ENCODE results near the gene WFIKKN1. TPM values are rescaled to one million over a fixed set of nuclear protein-coding genes. Genes with fewer than 3 reads are reported as not detected.

The WFIKKN1 gene
- total and polyA plus RNA-seq, 2 of the 4 experiments (the other 2 are of a cell fraction): 0.10 TPM; not detected in 1

DNA sequence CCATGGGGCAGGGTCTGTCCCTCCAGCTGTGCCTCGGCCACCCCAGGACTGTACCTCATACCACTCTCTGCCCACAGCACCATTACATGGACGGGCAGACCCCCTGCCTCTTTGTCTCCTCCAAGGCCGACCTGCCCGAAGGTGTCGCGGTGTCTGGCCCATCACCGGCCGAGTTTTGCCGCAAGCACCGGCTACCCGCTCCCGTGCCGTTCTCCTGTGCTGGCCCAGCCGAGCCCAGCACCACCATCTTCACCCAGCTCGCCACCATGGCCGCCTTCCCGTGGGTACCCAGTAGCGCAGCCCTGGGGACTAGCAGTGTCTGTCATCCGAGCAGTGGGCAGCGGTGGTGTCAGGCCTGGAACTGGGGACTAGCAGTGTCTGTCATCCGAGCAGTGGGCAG lies 42.1 kb downstream of the WFIKKN1 start:
- POLR2A ChIA-PET (ENCODE audit: unreplicated experiment): no interaction called here
- TF ChIP-seq, protein P1, sequence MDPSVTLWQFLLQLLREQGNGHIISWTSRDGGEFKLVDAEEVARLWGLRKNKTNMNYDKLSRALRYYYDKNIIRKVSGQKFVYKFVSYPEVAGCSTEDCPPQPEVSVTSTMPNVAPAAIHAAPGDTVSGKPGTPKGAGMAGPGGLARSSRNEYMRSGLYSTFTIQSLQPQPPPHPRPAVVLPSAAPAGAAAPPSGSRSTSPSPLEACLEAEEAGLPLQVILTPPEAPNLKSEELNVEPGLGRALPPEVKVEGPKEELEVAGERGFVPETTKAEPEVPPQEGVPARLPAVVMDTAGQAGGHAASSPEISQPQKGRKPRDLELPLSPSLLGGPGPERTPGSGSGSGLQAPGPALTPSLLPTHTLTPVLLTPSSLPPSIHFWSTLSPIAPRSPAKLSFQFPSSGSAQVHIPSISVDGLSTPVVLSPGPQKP (IDR thresholded peaks at IDR 0.05; ENCODE audit: borderline replicate concordance, low read depth, low read length): no peak
- TF ChIP-seq MXI1 (IDR thresholded peaks at IDR 0.05; ENCODE audit: borderline replicate concordance, low read depth, low read length) (no peak), MAFK (IDR thresholded peaks at IDR 0.05; ENCODE audit: low read depth, low read length) (no peak), CEBPB (IDR thresholded peaks at IDR 0.05; ENCODE audit: low read depth, low read length) (no peak)
- TF ChIP-seq, protein P2, sequence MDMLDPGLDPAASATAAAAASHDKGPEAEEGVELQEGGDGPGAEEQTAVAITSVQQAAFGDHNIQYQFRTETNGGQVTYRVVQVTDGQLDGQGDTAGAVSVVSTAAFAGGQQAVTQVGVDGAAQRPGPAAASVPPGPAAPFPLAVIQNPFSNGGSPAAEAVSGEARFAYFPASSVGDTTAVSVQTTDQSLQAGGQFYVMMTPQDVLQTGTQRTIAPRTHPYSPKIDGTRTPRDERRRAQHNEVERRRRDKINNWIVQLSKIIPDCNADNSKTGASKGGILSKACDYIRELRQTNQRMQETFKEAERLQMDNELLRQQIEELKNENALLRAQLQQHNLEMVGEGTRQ (IDR thresholded peaks at IDR 0.05; ENCODE audit: low read depth, low read length): no peak
- Histone ChIP-seq H3K9me3 (ENCODE audit: control insufficient read depth, insufficient read depth, low read length) (no peaks in the 10 kb centered on the region), H2AFZ (replicated peaks; ENCODE audit: low read length, poor library complexity) (no peak overlapping the region), H3K4me2 (ENCODE audit: low read depth, low read length) (no peak overlapping the region), H3K18ac (ENCODE audit: low read depth, low read length) (no peak overlapping the region), H3K79me1 (ENCODE audit: low read depth in 1 of 2, low read length in 2 of 2) (peaks cover 0 to 37% of the 10 kb centered on the region in 2 experiments; a peak in 1 of 4 replicates), H2BK20ac (ENCODE audit: low read depth, low read length) (no peak overlapping the region), H3K56ac (ENCODE audit: extremely low read depth, insufficient read depth, low read length) (no peak overlapping the region), H2BK5ac (ENCODE audit: low read depth, low read length, poor library complexity, severe bottlenecking) (no peak overlapping the region), H3K14ac (replicated peaks; ENCODE audit: low read depth, low read length) (no peak overlapping the region), H2BK15ac (ENCODE audit: low read depth, low read length) (no peak overlapping the region), H3K4me3 (ENCODE audit: insufficient read depth, low read depth, low read length) (no peak overlapping the region), H3K27ac (ENCODE audit: insufficient read depth, low read length) (no peak overlapping the region), H3K27me3 (ENCODE audit: control insufficient read depth, insufficient read depth, low read length) (no peaks in the 10 kb centered on the region), H3K4me1 (ENCODE audit: control insufficient read depth, insufficient read depth, low read length) (peaks cover 14% of the 10 kb centered on the region), H4K20me1 (ENCODE audit: insufficient read depth, low read length) (peaks cover 27% of the 10 kb centered on the region), H3K9me1 (ENCODE audit: insufficient read depth, low read length) (no peaks in the 10 kb centered on the region; the same call in 1 of the 2 replicates), H3K9ac (ENCODE audit: low read depth, low read length) (no peak overlapping the region), H2BK120ac (ENCODE audit: low read depth, low read length) (no peak overlapping the region), H4K5ac (ENCODE audit: low read depth, low read length) (no peak overlapping the region), H3K4ac (ENCODE audit: low read depth, low read length) (no peak overlapping the region), H2AK5ac (ENCODE audit: low read depth, low read length) (no peak overlapping the region), H3K36me3 (ENCODE audit: control insufficient read depth, insufficient read depth, low read length) (peaks cover 47% of the 10 kb centered on the region), H2AK9ac (replicated peaks; ENCODE audit: low read depth, low read length, poor library complexity) (no peak overlapping the region), H4K8ac (ENCODE audit: low read depth in 2 of 2, low read length in 2 of 2) (no peak overlapping the region), H4K91ac (ENCODE audit: insufficient read depth, low read depth, low read length) (no peak overlapping the region), H3K23ac (ENCODE audit: low read depth, low read length) (no peak overlapping the region)
- dilution Hi-C loops (cut with HindIII; ENCODE audit: low sequenced_read_pairs, unreplicated experiment) (no loop called here), in situ Hi-C loops (cut with MboI; ENCODE audit: low sequenced_read_pairs) (no loop called here), intact Hi-C loops (cut with micrococcal nuclease) (no loop called here)
- CTCF ChIA-PET: no interaction called here
- DNase-seq (no peak), ATAC-seq (ENCODE audit: low read depth) (no peak)
- WGBS, 2 experiments (ENCODE audit: extremely low coverage in 2 of 2, insufficient read length in 1 of 2): 98% methylated on average over 11 of the region's 21 CpGs; no CpG with 5 or more reads in 1 of the 2 experiments
- BruUV-seq (replicated peaks): no TSS peak
